Thoracic aorta (tissue), 2 donors: ENCODE data around the gene GAS2L2. TPM values are rescaled to one million over a fixed set of nuclear protein-coding genes. Genes with fewer than 3 reads are reported as not detected.
"Not testable (repeated sequence)": the region's sequence is repeated elsewhere in the genome, so short reads cannot be mapped to it uniquely, and the experiment has no call there.

Source experiments
- ATAC-seq: fragments of 150-250 bp; one replicate; pipeline ENCODE4 v1.8.0; 2017; ENCODE audit warnings: low read depth; ENCODE audit not compliant: insufficient number of reproducible peaks, low FRiP score
- DNase-seq: peaks from one replicate; pipeline ENCODE4 v3.0.0-alpha.2; 2020; ENCODE audit warnings: low spot score
- H3K27ac ChIP-seq, 2 donors: fragments of 200-600 bp; sonication (generic); 1 replicate in 1 of 2; 2 replicates in 1 of 2; pipeline ENCODE4 v1.5.1; 2016; ENCODE audit warnings: mild to moderate bottlenecking in 2 of 2, moderate library complexity in 2 of 2
- H3K27me3 ChIP-seq: fragments of 200-600 bp; sonication (generic); replicated peaks from 2 replicates; pipeline ENCODE4 v1.6.0; 2016; ENCODE audit warnings: mild to moderate bottlenecking; ENCODE audit not compliant: insufficient read depth
- H3K36me3 ChIP-seq: fragments of 200-600 bp; sonication (generic); one replicate; pipeline ENCODE4 v1.5.1; 2016
- H3K4me1 ChIP-seq, 2 donors: fragments of 200-600 bp; sonication (generic); 1 replicate in 1 of 2; 2 replicates in 1 of 2; pipeline versions ENCODE4 v1.5.1 to v1.6.0; 2016; ENCODE audit warnings: low read depth in 2 of 2, mild to moderate bottlenecking in 1 of 2; ENCODE audit not compliant: control insufficient read depth in 1 of 2
- H3K4me3 ChIP-seq: fragments of 200-600 bp; sonication (generic); 2 replicates; pipeline ENCODE4 v1.5.1; 2016; ENCODE audit warnings: mild to moderate bottlenecking
- H3K9me3 ChIP-seq: fragments of 200-600 bp; sonication (generic); 2 replicates; pipeline ENCODE4 v1.5.1; 2016
- CTCF ChIP-seq: fragments of 200-600 bp; sonication (generic); IDR thresholded peaks from one replicate; pipeline ENCODE4 v1.5.1; 2019; ENCODE audit warnings: antibody characterized with exemption
- total RNA-seq, 2 donors: library from RNA; depleted of rRNA; stranded (reverse); fragments of >200 nt; gene quantifications; one replicate each; pipeline versions ENCODE4 v1.1.0 to v1.2.3, GENCODE V29; 2016

The GAS2L2 gene
- total RNA-seq, 2 donors from 2014 or later = not detected

DNA sequence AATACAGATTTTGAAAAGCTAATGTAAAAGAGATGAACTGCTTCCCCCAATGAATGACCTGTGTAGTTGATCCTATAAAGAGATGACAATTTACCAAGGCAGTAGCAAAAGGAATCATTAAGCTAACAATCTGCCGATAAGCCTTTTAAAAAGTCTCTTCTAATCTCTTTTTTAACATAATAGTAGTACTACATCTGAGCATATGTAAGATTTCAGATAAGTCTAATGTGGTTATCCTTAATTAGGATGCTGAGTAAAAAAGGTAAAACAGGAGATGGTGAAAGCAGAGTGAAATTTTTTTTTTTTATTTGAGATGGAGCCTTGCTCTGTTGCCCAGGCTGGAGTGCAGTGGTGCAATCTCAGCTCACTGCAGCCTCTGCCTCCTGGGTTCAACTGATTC, 47.8 kb downstream of the GAS2L2 start:
- DNase-seq = no peak
- H3K27ac ChIP-seq = no peak overlapping the region
- no peak for TF ChIP-seq CTCF
- no peaks in the 10 kb centered on the region for H3K36me3 ChIP-seq
- no peaks in the 10 kb centered on the region for H3K9me3 ChIP-seq
- H3K4me3 ChIP-seq = no peak overlapping the region
- H3K27me3 ChIP-seq = no peaks in the 10 kb centered on the region
- ATAC-seq = no peak
- H3K4me1 ChIP-seq = peaks cover 0 to 9% of the 10 kb centered on the region in 2 donors

- not testable (repeated sequence) for ATAC-seq, H3K27ac ChIP-seq, H3K27me3 ChIP-seq, DNase-seq, H3K4me3 ChIP-seq, H3K36me3 ChIP-seq, H3K9me3 ChIP-seq
- peaks cover 0 to 14% of the 10 kb centered on the region in 2 donors for H3K4me1 ChIP-seq
These were observed 49.7 kb downstream of the GAS2L2 start for GRCh38 chr17:35703308-35703707.

DNA sequence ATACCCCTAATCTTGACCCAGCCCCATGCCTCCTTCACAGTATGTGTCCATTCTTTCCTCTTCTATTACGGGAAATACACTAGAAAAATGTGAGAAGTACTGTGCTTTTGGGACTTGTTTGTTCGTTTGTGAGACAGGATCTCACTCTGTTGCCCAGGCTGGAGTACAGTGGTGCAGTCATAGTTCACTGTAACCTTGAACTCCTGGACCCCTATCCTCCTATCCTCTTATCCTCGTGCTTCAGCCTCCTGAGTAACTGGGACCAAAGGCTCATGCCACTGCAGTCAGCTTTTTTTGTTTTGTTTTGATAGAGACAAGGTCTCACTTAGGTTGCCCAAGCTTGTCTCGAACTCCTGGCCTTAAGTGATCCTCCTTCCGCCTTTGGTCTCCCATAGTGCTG, 51.5 kb downstream of the GAS2L2 start:
- DNase-seq (no peak), ATAC-seq (no peak)
- no peaks in the 10 kb centered on the region for H3K36me3 ChIP-seq
- no peaks in the 10 kb centered on the region for H3K9me3 ChIP-seq
- no peaks in the 10 kb centered on the region for H3K27me3 ChIP-seq
- no peak overlapping the region for H3K4me3 ChIP-seq
- no peak for TF ChIP-seq CTCF
- no peak overlapping the region for H3K27ac ChIP-seq
- peaks cover 0 to 14% of the 10 kb centered on the region in 2 donors for H3K4me1 ChIP-seq

GRCh38 chr17:35700150-35700549, 52.9 kb downstream of the GAS2L2 start:
- no peaks in the 10 kb centered on the region for H3K36me3 ChIP-seq
- no peak overlapping the region for H3K4me3 ChIP-seq
- no peak for TF ChIP-seq CTCF
- H3K4me1 ChIP-seq = peaks cover 0 to 14% of the 10 kb centered on the region in 2 donors
- ATAC-seq (peak; percentile 85), DNase-seq (peak; percentile 42)
- H3K9me3 ChIP-seq = no peaks in the 10 kb centered on the region
- H3K27ac ChIP-seq = no peak overlapping the region
- H3K27me3 ChIP-seq = no peaks in the 10 kb centered on the region

- H3K4me1 ChIP-seq = peaks cover 0 to 14% of the 10 kb centered on the region in 2 donors
- no peak overlapping the region for H3K27ac ChIP-seq
- no peak overlapping the region for H3K4me3 ChIP-seq
- H3K27me3 ChIP-seq = no peaks in the 10 kb centered on the region
- H3K9me3 ChIP-seq = no peaks in the 10 kb centered on the region
- no peak for DNase-seq
- no peak for TF ChIP-seq CTCF
- no peaks in the 10 kb centered on the region for H3K36me3 ChIP-seq
- no peak for ATAC-seq
These were observed 54.2 kb downstream of the GAS2L2 start for GRCh38 chr17:35698800-35699199.

- Histone ChIP-seq H3K4me3 (no peak overlapping the region), H3K27ac (no peak overlapping the region), H3K36me3 (no peaks in the 10 kb centered on the region), H3K27me3 (no peaks in the 10 kb centered on the region), H3K4me1 (peaks cover 0 to 8% of the 10 kb centered on the region in 2 donors), H3K9me3 (no peaks in the 10 kb centered on the region)
- ATAC-seq = no peak
- no peak for TF ChIP-seq CTCF
- no peak for DNase-seq
These were observed 57.4 kb downstream of the GAS2L2 start for GRCh38 chr17:35695613-35696012.
